Amniotic stem cell (primary cell): Measurements from ENCODE around the gene AUH.

Experiments
- DNase-seq: peaks from one replicate; lab custom pipeline; 2025; lab: John Stamatoyannopoulos, UW

The AUH gene

GRCh38 chr9:91340395-91340967, 21.2 kb downstream of the AUH start:
- no peak for DNase-seq

- DNase-seq = no peak
Observed at GRCh38 chr9:91338681-91339080, 23.0 kb downstream of the AUH start.

- no peak for DNase-seq
Observed at GRCh38 chr9:91336786-91337185, 24.9 kb downstream of the AUH start.

- DNase-seq = no peak
Observed at GRCh38 chr9:91334053-91334452, 27.7 kb downstream of the AUH start.

GRCh38 chr9:91333551-91333950, 28.2 kb downstream of the AUH start:
- DNase-seq = no peak

- no peak for DNase-seq
Observed at GRCh38 chr9:91332546-91333231, 29.0 kb downstream of the AUH start.

GRCh38 chr9:91331849-91332248, 29.9 kb downstream of the AUH start:
- DNase-seq = no peak

GRCh38 chr9:91328186-91328585, 33.5 kb downstream of the AUH start:
- no peak for DNase-seq

- no peak for DNase-seq
Observed at GRCh38 chr9:91321691-91322090, 40.0 kb downstream of the AUH start.

- DNase-seq = no peak
Observed at GRCh38 chr9:91320299-91320698, 41.4 kb downstream of the AUH start.

GRCh38 chr9:91316093-91316492, 45.6 kb downstream of the AUH start:
- no peak for DNase-seq

- DNase-seq = no peak
Observed at GRCh38 chr9:91315191-91315590, 46.5 kb downstream of the AUH start.

- DNase-seq = no peak
Observed at GRCh38 chr9:91312717-91313325, 48.9 kb downstream of the AUH start.

GRCh38 chr9:91310037-91310436, 51.7 kb downstream of the AUH start:
- no peak for DNase-seq

GRCh38 chr9:91308191-91308590, 53.5 kb downstream of the AUH start:
- DNase-seq = no peak

GRCh38 chr9:91307279-91307678, 54.4 kb downstream of the AUH start:
- DNase-seq = no peak

GRCh38 chr9:91306296-91306630, 55.5 kb downstream of the AUH start:
- DNase-seq = no peak

GRCh38 chr9:91305596-91306295, 56.0 kb downstream of the AUH start:
- DNase-seq = no peak

- no peak for DNase-seq
Observed at GRCh38 chr9:91303741-91304415, 57.8 kb downstream of the AUH start.

GRCh38 chr9:91302831-91303230, 58.9 kb downstream of the AUH start:
- DNase-seq = peak; percentile 27

- DNase-seq = no peak
Observed at GRCh38 chr9:91301161-91301560, 60.6 kb downstream of the AUH start.

GRCh38 chr9:91298311-91298710, 63.4 kb downstream of the AUH start:
- no peak for DNase-seq

GRCh38 chr9:91297306-91297705, 64.4 kb downstream of the AUH start:
- DNase-seq = no peak
